HL-60 (cell line): Measurements from ENCODE around the gene NRXN3.

ENCODE experiments used
- POLR2AphosphoS5 ChIP-seq: IDR thresholded peaks from 2 replicates; pipeline ENCODE4 v1.6.1; 2012; ENCODE audit warnings: low read depth
- TF ChIP-seq, protein P1 (sequence below): IDR thresholded peaks from one replicate; pipeline ENCODE4 v1.5.1; 2011; ENCODE audit warnings: low read length, control low read depth, inconsistent platforms; ENCODE audit not compliant: insufficient read depth

DNA sequence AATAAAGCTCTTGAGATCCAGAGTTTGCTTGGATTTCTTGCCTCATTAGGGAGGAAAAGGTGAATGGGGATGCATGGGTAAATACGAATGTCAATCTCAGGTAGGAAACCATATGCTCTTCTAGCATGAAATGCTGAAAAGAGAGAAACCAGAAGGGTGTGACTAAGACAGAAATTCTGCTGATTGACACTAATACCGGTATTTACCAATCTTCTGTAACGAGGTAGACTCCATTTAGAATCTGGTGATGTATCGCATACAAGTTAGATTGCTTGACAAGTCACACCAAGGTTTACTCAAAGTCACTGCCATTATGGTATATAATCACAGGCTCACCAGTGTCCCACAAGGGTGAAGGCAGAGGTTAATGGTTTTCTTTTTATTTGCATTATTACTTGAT, 337.9 kb downstream of the NRXN3 start:
- TF ChIP-seq, protein P1, sequence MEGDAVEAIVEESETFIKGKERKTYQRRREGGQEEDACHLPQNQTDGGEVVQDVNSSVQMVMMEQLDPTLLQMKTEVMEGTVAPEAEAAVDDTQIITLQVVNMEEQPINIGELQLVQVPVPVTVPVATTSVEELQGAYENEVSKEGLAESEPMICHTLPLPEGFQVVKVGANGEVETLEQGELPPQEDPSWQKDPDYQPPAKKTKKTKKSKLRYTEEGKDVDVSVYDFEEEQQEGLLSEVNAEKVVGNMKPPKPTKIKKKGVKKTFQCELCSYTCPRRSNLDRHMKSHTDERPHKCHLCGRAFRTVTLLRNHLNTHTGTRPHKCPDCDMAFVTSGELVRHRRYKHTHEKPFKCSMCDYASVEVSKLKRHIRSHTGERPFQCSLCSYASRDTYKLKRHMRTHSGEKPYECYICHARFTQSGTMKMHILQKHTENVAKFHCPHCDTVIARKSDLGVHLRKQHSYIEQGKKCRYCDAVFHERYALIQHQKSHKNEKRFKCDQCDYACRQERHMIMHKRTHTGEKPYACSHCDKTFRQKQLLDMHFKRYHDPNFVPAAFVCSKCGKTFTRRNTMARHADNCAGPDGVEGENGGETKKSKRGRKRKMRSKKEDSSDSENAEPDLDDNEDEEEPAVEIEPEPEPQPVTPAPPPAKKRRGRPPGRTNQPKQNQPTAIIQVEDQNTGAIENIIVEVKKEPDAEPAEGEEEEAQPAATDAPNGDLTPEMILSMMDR = no peak
- TF ChIP-seq POLR2AphosphoS5 = no peak
